Lower leg skin (tissue), 4 donors: Measurements from ENCODE around the gene EFCAB8. TPM values are rescaled to one million over a fixed set of nuclear protein-coding genes. Genes with fewer than 3 reads are reported as not detected.

ENCODE experiments used
- DNase-seq, 2 donors: peaks; one replicate each; pipeline ENCODE4 v3.0.0-alpha.2; 2019; ENCODE audit warnings: low spot score in 2 of 2
- H3K4me3 ChIP-seq: fragments of 200-600 bp; sonication (generic); 2 replicates; pipeline ENCODE4 v1.5.1; 2017; ENCODE audit warnings: mild to moderate bottlenecking, low read depth; ENCODE audit not compliant: poor library complexity, severe bottlenecking
- CTCF ChIP-seq, 3 donors: fragments of 450-650 bp; IDR thresholded peaks; one replicate each; pipeline ENCODE4 v1.5.1; 2016; ENCODE audit warnings: antibody characterized with exemption in 3 of 3, mild to moderate bottlenecking in 3 of 3, moderate library complexity in 2 of 3
- POLR2A ChIP-seq, 2 donors: fragments of 450-650 bp; IDR thresholded peaks; one replicate each; pipeline ENCODE4 v1.6.1; 2016 to 2017; ENCODE audit warnings: antibody characterized with exemption in 2 of 2, mild to moderate bottlenecking in 1 of 2, moderate library complexity in 1 of 2
- WGBS, 2 donors: methylation state at CpG; one replicate each; pipeline ENCODE4 v1.1.5; 2018; 5-methylcytosine and 5-hydroxymethylcytosine counted together
- intact Hi-C: fragments of 100-400 bp; cut with DNase I; formaldehyde crosslinking; loops from one replicate; pipeline ENCODE4 v1.15.0; 2023; ENCODE audit warnings: low total_unique reads
- total RNA-seq, 4 donors: library from RNA; depleted of rRNA; stranded (reverse); fragments of >200 nt; gene quantifications; one replicate each; pipeline ENCODE4 v1.1.0, GENCODE V29; 2016

Gene EFCAB8
- total RNA-seq, 4 donors from 2014 or later: not detected

GRCh38 chr20:32966881-32967781, 108.4 kb downstream of the EFCAB8 start:
- peak in 1 of 2 donors; percentile 66 for DNase-seq
- 72 to 75% methylated on average over 16 of the region's 16 CpGs for WGBS, 2 donors
- TF ChIP-seq CTCF (IDR thresholded peaks at IDR 0.05): no peak
- TF ChIP-seq POLR2A (IDR thresholded peaks at IDR 0.05): no peak
- H3K4me3 ChIP-seq: no peak overlapping the region
- intact Hi-C loops: no loop called here

GRCh38 chr20:32967961-32968457, 109.3 kb downstream of the EFCAB8 start:
- peak in 1 of 2 donors; percentile 32 for DNase-seq
- WGBS, 2 donors: 85 to 87% methylated on average over 16 of the region's 16 CpGs
- no peak for TF ChIP-seq CTCF (IDR thresholded peaks at IDR 0.05)
- no peak for TF ChIP-seq POLR2A (IDR thresholded peaks at IDR 0.05)
- intact Hi-C loops: no loop called here
- no peak overlapping the region for H3K4me3 ChIP-seq

- peak in 1 of 2 donors; percentile 68 for DNase-seq
- intact Hi-C loops: no loop called here
- TF ChIP-seq POLR2A (IDR thresholded peaks at IDR 0.05) (no peak), CTCF (IDR thresholded peaks at IDR 0.05) (no peak)
- whole genome bisulfite sequencing, 2 donors: 53 to 54% methylated on average over 19 of the region's 19 CpGs
- H3K4me3 ChIP-seq: no peak overlapping the region
Observed at GRCh38 chr20:32968478-32969241, 109.9 kb downstream of the EFCAB8 start.

- intact Hi-C loops: no loop called here
- peak in 1 of 2 donors; percentile 53 for DNase-seq
- WGBS, 2 donors: 88 to 89% methylated on average over 11 to 13 of the region's 13 CpGs
- no peak for TF ChIP-seq POLR2A (IDR thresholded peaks at IDR 0.05)
- no peak for TF ChIP-seq CTCF (IDR thresholded peaks at IDR 0.05)
- no peak overlapping the region for H3K4me3 ChIP-seq
Observed at GRCh38 chr20:32969356-32970114, 110.8 kb downstream of the EFCAB8 start.
